ENCODE measurements around the gene FABP3. TPM values are rescaled to one million over a fixed set of nuclear protein-coding genes. Genes with fewer than 3 reads are reported as not detected.

Gene FABP3
- total RNA-seq, 3 donors from 2014 or later (not counting 1 experiment from before 2014, with no cell fraction given), result not detected

GRCh38 chr1:31373897-31374486 lies 1.1 kb upstream of the FABP3 start:
- Histone ChIP-seq H3K36me3 (ENCODE audit: control insufficient read depth, insufficient read depth, low read length) (no peaks in the 10 kb centered on the region), H3K4me3 (ENCODE audit: low read length) (no peak overlapping the region), H3K27ac (ENCODE audit: low read length) (no peak overlapping the region), H3K27me3 (ENCODE audit: control insufficient read depth, insufficient read depth, low read length) (no peaks in the 10 kb centered on the region), H3K9me3 (ENCODE audit: control insufficient read depth, insufficient read depth, low read length) (no peaks in the 10 kb centered on the region), H3K4me1 (ENCODE audit: control insufficient read depth, insufficient read depth, low read length) (peaks cover 16% of the 10 kb centered on the region)
- H3K27ac Mint-ChIP-seq, result peak overlapping the region; percentile 41 to 81
- intact Hi-C loops (cut with micrococcal nuclease), result no loop called here
- WGBS (ENCODE audit: insufficient coverage), result 31% methylated on average over 10 of the region's 11 CpGs
- peaks cover 30 to 32% of the 10 kb centered on the region in 2 donors for H3K4me1 Mint-ChIP-seq
- peak overlapping the region; percentile 91 for H3K4me3 Mint-ChIP-seq
- H3K9me3 Mint-ChIP-seq, result no peaks in the 10 kb centered on the region
- DNase-seq (no peak), ATAC-seq (no peak)
- H3K36me3 Mint-ChIP-seq, result no peaks in the 10 kb centered on the region
- TF ChIP-seq CTCF (IDR thresholded peaks at IDR 0.05), result no peak
- H3K27me3 Mint-ChIP-seq (ENCODE audit: low read depth in 2 of 2), result peaks cover 0 to 2% of the 10 kb centered on the region in 2 donors

GRCh38 chr1:31372751-31373055 lies 173 bp downstream of the FABP3 start:
- DNase-seq (no peak), ATAC-seq (no peak)
- H3K4me3 Mint-ChIP-seq, result peak overlapping the region; percentile 45
- Histone ChIP-seq H3K4me1 (ENCODE audit: control insufficient read depth, insufficient read depth, low read length) (peaks cover 16% of the 10 kb centered on the region), H3K9me3 (ENCODE audit: control insufficient read depth, insufficient read depth, low read length) (no peaks in the 10 kb centered on the region), H3K4me3 (ENCODE audit: low read length) (no peak overlapping the region), H3K27ac (ENCODE audit: low read length) (no peak overlapping the region), H3K27me3 (ENCODE audit: control insufficient read depth, insufficient read depth, low read length) (no peaks in the 10 kb centered on the region), H3K36me3 (ENCODE audit: control insufficient read depth, insufficient read depth, low read length) (no peaks in the 10 kb centered on the region)
- H3K9me3 Mint-ChIP-seq, result no peaks in the 10 kb centered on the region
- peak overlapping the region; percentile 21 to 81 for H3K27ac Mint-ChIP-seq
- intact Hi-C loops (cut with micrococcal nuclease), result no loop called here
- no peaks in the 10 kb centered on the region for H3K27me3 Mint-ChIP-seq (ENCODE audit: low read depth in 2 of 2)
- H3K36me3 Mint-ChIP-seq, result no peaks in the 10 kb centered on the region
- H3K4me1 Mint-ChIP-seq, result peaks cover 30 to 32% of the 10 kb centered on the region in 2 donors
- 53% methylated on average over 10 of the region's 10 CpGs for WGBS (ENCODE audit: insufficient coverage)
- TF ChIP-seq CTCF (IDR thresholded peaks at IDR 0.05), result no peak

GRCh38 chr1:31372051-31372450 lies 825 bp downstream of the FABP3 start:
- no peak overlapping the region for H3K4me3 ChIP-seq (ENCODE audit: low read length)
- H3K4me1 Mint-ChIP-seq, result peaks cover 30 to 32% of the 10 kb centered on the region in 2 donors
- WGBS (ENCODE audit: insufficient coverage), result 94% methylated on average over 3 of the region's 3 CpGs
- no peak overlapping the region for H3K27ac ChIP-seq (ENCODE audit: low read length)
- intact Hi-C loops (cut with micrococcal nuclease), result no loop called here
- H3K9me3 Mint-ChIP-seq, result no peaks in the 10 kb centered on the region
- ATAC-seq (no peak), DNase-seq (no peak)
- H3K9me3 ChIP-seq (ENCODE audit: control insufficient read depth, insufficient read depth, low read length), result no peaks in the 10 kb centered on the region
- H3K36me3 Mint-ChIP-seq, result no peaks in the 10 kb centered on the region
- H3K36me3 ChIP-seq (ENCODE audit: control insufficient read depth, insufficient read depth, low read length), result peaks cover under 1% of the 10 kb centered on the region
- peaks cover 16% of the 10 kb centered on the region for H3K4me1 ChIP-seq (ENCODE audit: control insufficient read depth, insufficient read depth, low read length)
- H3K4me3 Mint-ChIP-seq, result peak overlapping the region; percentile 45
- no peaks in the 10 kb centered on the region for H3K27me3 Mint-ChIP-seq (ENCODE audit: low read depth in 2 of 2)
- H3K27me3 ChIP-seq (ENCODE audit: control insufficient read depth, insufficient read depth, low read length), result no peaks in the 10 kb centered on the region
- H3K27ac Mint-ChIP-seq, result peak overlapping the region; percentile 21 to 81
- TF ChIP-seq CTCF (IDR thresholded peaks at IDR 0.05), result no peak

Data from natural killer cell (primary cell).